HAP-1 (cell line): Measurements from ENCODE around the gene NABP1.
A peak's percentile ranks its signal among the peaks of the same experiment; 100 is the strongest.

Source experiments
- DNase-seq, 2 experiments: peaks; one replicate each; pipeline ENCODE4 v3.0.0-alpha.2; 2016 to 2020; ENCODE audit warnings: low spot score in 2 of 2
- H3K27me3 ChIP-seq: fragments of 250-450 bp; sonication (Bioruptor Pico); 2 replicates; pipeline ENCODE4 v1.5.1; 2020; ENCODE audit warnings: low read depth, mild to moderate bottlenecking, moderate library complexity
- H3K36me3 ChIP-seq: fragments of 250-450 bp; sonication (Bioruptor Pico); replicated peaks from 2 replicates; pipeline ENCODE4 v1.5.1; 2020; ENCODE audit warnings: mild to moderate bottlenecking
- H3K4me1 ChIP-seq: fragments of 250-450 bp; sonication (Bioruptor Pico); 2 replicates; pipeline ENCODE4 v1.5.1; 2020; ENCODE audit warnings: mild to moderate bottlenecking
- H3K4me3 ChIP-seq: fragments of 250-450 bp; sonication (Bioruptor Pico); 2 replicates; pipeline ENCODE4 v1.5.1; 2020; ENCODE audit warnings: mild to moderate bottlenecking, moderate library complexity
- H3K9me3 ChIP-seq: fragments of 250-450 bp; sonication (Bioruptor Pico); 2 replicates; pipeline ENCODE4 v1.5.1; 2020; ENCODE audit warnings: mild to moderate bottlenecking, moderate library complexity
- in situ Hi-C: fragments of 300-500 bp; cut with MboI; formaldehyde crosslinking; loops from 3 replicates; pipeline ENCODE4 v1.14.3; 2020; ENCODE audit warnings: low sequenced_read_pairs, inconsistent platforms, mixed read lengths

NABP1 gene

DNA sequence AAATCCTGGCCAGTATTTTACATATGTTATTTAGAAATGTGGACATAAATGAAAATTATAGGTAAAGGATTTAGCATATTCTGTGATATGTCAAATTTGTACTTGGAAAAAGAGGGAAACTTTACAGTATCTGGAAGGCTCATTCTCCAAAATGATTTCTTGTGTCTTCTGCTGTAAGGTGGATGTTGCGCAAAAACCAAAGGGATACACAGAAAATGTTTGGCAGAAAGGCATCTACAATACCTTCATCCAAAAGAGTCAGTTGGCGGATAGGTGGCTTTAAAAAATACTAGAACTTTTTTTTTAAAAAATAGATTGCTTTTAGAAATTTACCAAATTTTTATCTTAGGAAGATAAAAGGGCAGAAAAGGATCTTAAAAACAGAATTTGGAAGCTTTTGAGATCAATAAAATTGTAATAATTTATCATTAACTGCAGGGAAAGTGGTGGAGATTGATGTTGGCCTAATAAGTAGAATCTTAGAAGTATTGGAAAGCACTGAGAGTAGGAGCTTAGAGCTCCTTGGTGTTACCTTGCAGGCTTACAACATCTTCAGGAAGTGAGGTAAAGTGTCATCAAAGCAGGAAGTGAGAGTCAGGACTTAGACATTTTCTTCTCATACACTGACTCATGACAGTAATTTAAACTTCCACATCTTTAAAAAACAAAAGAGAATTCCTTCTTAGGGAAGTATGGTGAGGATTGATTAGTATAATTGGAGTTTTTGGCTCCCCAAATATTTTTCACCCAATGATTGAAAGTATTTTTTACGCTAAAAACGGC is 2.1 kb downstream of the NABP1 start:
- Histone ChIP-seq H3K36me3 (peaks cover 29% of the 10 kb centered on the region), H3K4me3 (no peak overlapping the region), H3K9me3 (no peaks in the 10 kb centered on the region), H3K27me3 (peaks cover 9% of the 10 kb centered on the region), H3K4me1 (peaks cover 12% of the 10 kb centered on the region)
- in situ Hi-C loops: loop anchor here (10.0 kb wide), 1 partner anchor 115 kb away; no protein-coding TSS in a partner anchor
- no peak for DNase-seq

GRCh38 chr2:191680639-191681038 is 2.7 kb downstream of the NABP1 start:
- no peak overlapping the region for H3K4me3 ChIP-seq
- peaks cover 12% of the 10 kb centered on the region for H3K4me1 ChIP-seq
- H3K27me3 ChIP-seq: peaks cover 9% of the 10 kb centered on the region
- peaks cover 32% of the 10 kb centered on the region for H3K36me3 ChIP-seq
- DNase-seq: no peak
- in situ Hi-C loops: loop anchor here (10.0 kb wide), 1 partner anchor 116 kb away; no protein-coding TSS in a partner anchor
- H3K9me3 ChIP-seq: no peaks in the 10 kb centered on the region

GRCh38 chr2:191682126-191682525 is 4.2 kb downstream of the NABP1 start:
- peaks cover 47% of the 10 kb centered on the region for H3K36me3 ChIP-seq
- no peak for DNase-seq
- H3K4me3 ChIP-seq: no peak overlapping the region
- in situ Hi-C loops: loop anchor here (10.0 kb wide), 1 partner anchor 117 kb away; no protein-coding TSS in a partner anchor
- no peaks in the 10 kb centered on the region for H3K9me3 ChIP-seq
- no peaks in the 10 kb centered on the region; the same call in 1 of the 2 replicates for H3K27me3 ChIP-seq
- H3K4me1 ChIP-seq: peaks cover 12% of the 10 kb centered on the region

GRCh38 chr2:191686066-191686465 is 8.1 kb downstream of the NABP1 start:
- Histone ChIP-seq H3K27me3 (no peaks in the 10 kb centered on the region), H3K9me3 (no peaks in the 10 kb centered on the region), H3K4me1 (peaks cover 10% of the 10 kb centered on the region), H3K4me3 (no peak overlapping the region), H3K36me3 (peaks cover 56% of the 10 kb centered on the region)
- DNase-seq: no peak
- in situ Hi-C loops: loop anchor here (10.0 kb wide), 1 partner anchor 121 kb away; no protein-coding TSS in a partner anchor

- H3K4me1 ChIP-seq: peaks cover 10% of the 10 kb centered on the region
- no peaks in the 10 kb centered on the region for H3K9me3 ChIP-seq
- H3K36me3 ChIP-seq: peaks cover 56% of the 10 kb centered on the region
- no peak for DNase-seq
- in situ Hi-C loops: loop anchor here (10.0 kb wide), 1 partner anchor 122 kb away; no protein-coding TSS in a partner anchor
- no peak overlapping the region for H3K4me3 ChIP-seq
- H3K27me3 ChIP-seq: no peaks in the 10 kb centered on the region
Observed at GRCh38 chr2:191686729-191687128, 8.8 kb downstream of the NABP1 start.

- no peak for DNase-seq
- Histone ChIP-seq H3K9me3 (no peaks in the 10 kb centered on the region), H3K36me3 (peaks cover 46% of the 10 kb centered on the region), H3K4me1 (peaks cover 10% of the 10 kb centered on the region), H3K4me3 (no peak overlapping the region), H3K27me3 (no peaks in the 10 kb centered on the region)
- in situ Hi-C loops: loop anchor here (10.0 kb wide), 1 partner anchor 123 kb away; no protein-coding TSS in a partner anchor
Observed at GRCh38 chr2:191687867-191688266, 9.9 kb downstream of the NABP1 start.

GRCh38 chr2:191688934-191689695 is 11.2 kb downstream of the NABP1 start:
- peak in 1 of 2 experiments; percentile 24 for DNase-seq

GRCh38 chr2:191690327-191690726 is 12.4 kb downstream of the NABP1 start:
- Histone ChIP-seq H3K27me3 (no peaks in the 10 kb centered on the region), H3K9me3 (no peaks in the 10 kb centered on the region), H3K4me1 (peaks cover 10% of the 10 kb centered on the region), H3K4me3 (no peak overlapping the region), H3K36me3 (peaks cover 26% of the 10 kb centered on the region)
- DNase-seq: no peak
- in situ Hi-C loops: no loop called here

More at GRCh38 chr2:191688934-191689695, 11.2 kb downstream of the NABP1 start:
- peaks cover 10% of the 10 kb centered on the region for H3K4me1 ChIP-seq
- in situ Hi-C loops: loop anchor here (10.0 kb wide), 1 partner anchor 124 kb away; no protein-coding TSS in a partner anchor
- no peak overlapping the region for H3K4me3 ChIP-seq
- H3K36me3 ChIP-seq: peaks cover 36% of the 10 kb centered on the region
- H3K27me3 ChIP-seq: no peaks in the 10 kb centered on the region
- no peaks in the 10 kb centered on the region for H3K9me3 ChIP-seq

- in situ Hi-C loops: no loop called here
- peaks cover 19% of the 10 kb centered on the region for H3K36me3 ChIP-seq
- no peaks in the 10 kb centered on the region for H3K9me3 ChIP-seq
- no peak overlapping the region for H3K4me3 ChIP-seq
- peak; percentile 47 to 54 for DNase-seq
- no peaks in the 10 kb centered on the region for H3K27me3 ChIP-seq
- peaks cover 10% of the 10 kb centered on the region for H3K4me1 ChIP-seq
Observed at GRCh38 chr2:191691016-191691735, 13.2 kb downstream of the NABP1 start.

DNA sequence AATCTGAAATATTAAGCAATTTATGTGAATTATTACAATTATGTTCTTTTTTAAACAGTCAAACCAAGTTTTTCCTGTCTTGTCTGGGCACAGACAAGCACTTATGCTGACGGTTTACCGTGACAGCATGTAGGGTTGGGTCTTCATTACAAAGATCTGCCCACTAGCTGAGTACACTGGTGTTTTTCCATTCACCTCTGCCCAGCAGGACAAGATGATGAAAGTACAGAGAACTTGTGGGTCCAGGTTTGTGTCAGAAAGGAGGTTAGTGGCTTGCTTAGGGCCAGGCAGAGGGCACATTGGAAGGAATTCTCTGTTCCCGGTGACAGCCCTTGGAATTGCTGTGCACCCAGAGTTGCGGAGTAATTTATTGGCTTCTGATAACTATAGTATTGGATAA is 14.0 kb downstream of the NABP1 start:
- H3K4me1 ChIP-seq: peaks cover 10% of the 10 kb centered on the region
- in situ Hi-C loops: no loop called here

DNA sequence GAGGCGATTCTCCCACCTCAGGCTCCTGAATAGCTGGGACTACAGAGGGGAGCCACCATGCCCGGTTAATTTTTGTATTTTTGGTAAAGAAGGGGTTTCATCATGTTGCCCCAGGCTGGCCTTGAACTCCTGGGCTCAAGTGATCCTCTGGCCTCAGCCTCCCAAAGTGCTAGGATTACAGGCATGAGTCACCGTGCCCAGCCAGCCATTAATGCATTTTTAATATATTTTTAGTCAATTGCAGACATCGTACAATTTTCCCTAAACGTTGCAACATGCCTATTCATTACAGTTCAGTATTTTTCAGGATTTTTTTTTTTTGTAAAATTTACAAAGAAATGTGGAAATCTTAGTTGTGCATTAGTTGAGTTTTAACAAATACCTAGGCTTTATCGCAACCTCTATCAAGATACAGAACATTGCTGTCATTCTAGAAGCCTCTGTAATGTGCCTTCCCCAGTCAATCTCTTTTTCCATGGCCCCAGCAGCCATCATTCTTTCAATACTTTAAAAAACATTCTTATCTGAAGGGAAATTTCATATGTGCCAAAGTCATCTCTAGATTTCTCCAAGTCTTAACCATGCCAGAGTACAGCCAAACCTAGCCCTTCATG is 14.7 kb downstream of the NABP1 start:
- no peak for DNase-seq
- H3K9me3 ChIP-seq: no peaks in the 10 kb centered on the region
- in situ Hi-C loops: no loop called here
- H3K36me3 ChIP-seq: peaks cover 5% of the 10 kb centered on the region; the same call in 1 of the 2 replicates
- H3K4me1 ChIP-seq: peaks cover 10% of the 10 kb centered on the region
- H3K27me3 ChIP-seq: no peaks in the 10 kb centered on the region
- no peak overlapping the region for H3K4me3 ChIP-seq

More for the DNA sequence above, 14.0 kb downstream of the NABP1 start:
- Histone ChIP-seq H3K9me3 (no peaks in the 10 kb centered on the region), H3K4me3 (no peak overlapping the region), H3K36me3 (peaks cover 12% of the 10 kb centered on the region), H3K27me3 (no peaks in the 10 kb centered on the region)
- no peak for DNase-seq

GRCh38 chr2:191693166-191693565 is 15.2 kb downstream of the NABP1 start:
- Histone ChIP-seq H3K36me3 (0 out of 2 replicates have a peak, but pooled peaks cover under 1% of the 10 kb centered on the region), H3K9me3 (no peaks in the 10 kb centered on the region), H3K4me3 (no peak overlapping the region), H3K27me3 (no peaks in the 10 kb centered on the region), H3K4me1 (peaks cover 10% of the 10 kb centered on the region)
- no peak for DNase-seq
- in situ Hi-C loops: no loop called here

- Histone ChIP-seq H3K27me3 (no peaks in the 10 kb centered on the region), H3K9me3 (no peaks in the 10 kb centered on the region), H3K36me3 (no peaks in the 10 kb centered on the region), H3K4me3 (no peak overlapping the region), H3K4me1 (peaks cover 8% of the 10 kb centered on the region)
- in situ Hi-C loops: no loop called here
- DNase-seq: no peak
Observed at GRCh38 chr2:191693778-191694177, 15.8 kb downstream of the NABP1 start.
